PC-9 (cell line): ENCODE results near the gene CHST12. TPM values are rescaled to one million over a fixed set of nuclear protein-coding genes. Genes with fewer than 3 reads are reported as not detected.

Source experiments
- BruUV-seq: library from RNA; stranded (reverse); fragments of 400-500 nt; replicated peaks from 2 replicates; lab custom pipeline; 2021; lab: Mats Ljungman, UMichigan
- CTCF ChIA-PET: fragments of 300-600 bp; sonication (Branson Sonifier 250); formaldehyde crosslinking; loops from one replicate; lab custom pipeline; 2022; ENCODE audit warnings: antibody characterized with exemption; lab: Charles Lee
- POLR2A ChIA-PET: fragments of 300-600 bp; sonication (Branson Sonifier 250); formaldehyde crosslinking; loops from one replicate; lab custom pipeline; 2022; ENCODE audit warnings: antibody characterized with exemption; ENCODE audit not compliant: unreplicated experiment; lab: Charles Lee
- DNase-seq, 2 experiments: peaks; one replicate each; pipeline versions ENCODE4 v3.0.0 to v3.0.0-alpha.2; 2015 to 2022; ENCODE audit warnings: mixed read lengths in 1 of 2
- H2AFZ ChIP-seq: fragments of 200-600 bp; sonication (generic); 2 replicates; pipeline ENCODE4 v1.8.1; 2017; ENCODE audit warnings: antibody characterized with exemption
- H3F3A ChIP-seq: fragments of 200-600 bp; sonication (generic); 2 replicates; pipeline ENCODE4 v1.8.1; 2017; ENCODE audit warnings: antibody characterized with exemption, mild to moderate bottlenecking, low read depth; ENCODE audit not compliant: insufficient read depth
- H3K27ac ChIP-seq: fragments of 200-600 bp; sonication (generic); 2 replicates; pipeline ENCODE4 v1.6.1; 2016; ENCODE audit warnings: mixed run types
- H3K27me3 ChIP-seq: fragments of 200-600 bp; sonication (generic); 2 replicates; pipeline ENCODE4 v1.6.1; 2016; ENCODE audit warnings: low read depth, mixed run types; ENCODE audit not compliant: insufficient read depth
- H3K36me3 ChIP-seq: fragments of 200-600 bp; sonication (generic); 2 replicates; pipeline ENCODE4 v1.6.1; 2016; ENCODE audit warnings: low read depth, mixed run types
- H3K4me1 ChIP-seq: fragments of 200-600 bp; sonication (generic); replicated peaks from 2 replicates; pipeline ENCODE4 v1.6.1; 2016; ENCODE audit warnings: mixed run types; ENCODE audit not compliant: insufficient read depth
- H3K4me2 ChIP-seq: fragments of 200-600 bp; sonication (generic); 2 replicates; pipeline ENCODE4 v1.6.1; 2017; ENCODE audit warnings: mixed run types
- H3K4me3 ChIP-seq: fragments of 200-600 bp; sonication (generic); 2 replicates; pipeline ENCODE4 v1.6.1; 2016; ENCODE audit warnings: mixed run types
- H3K79me2 ChIP-seq: fragments of 200-600 bp; sonication (generic); 2 replicates; pipeline ENCODE4 v1.6.1; 2017; ENCODE audit warnings: low read depth, mixed run types
- H3K9me2 ChIP-seq: fragments of 200-600 bp; sonication (generic); 2 replicates; pipeline ENCODE4 v1.8.1; 2017; ENCODE audit warnings: mild to moderate bottlenecking; ENCODE audit not compliant: insufficient read depth
- H3K9me3 ChIP-seq: fragments of 200-600 bp; sonication (generic); 2 replicates; pipeline ENCODE4 v1.8.1; 2016; ENCODE audit warnings: low read depth; ENCODE audit not compliant: insufficient read depth
- H4K20me1 ChIP-seq: fragments of 200-600 bp; sonication (generic); 2 replicates; pipeline ENCODE4 v1.8.1; 2017; ENCODE audit not compliant: insufficient read depth
- CTCF ChIP-seq: fragments of 200-600 bp; sonication (generic); conservative IDR thresholded peaks from 2 replicates; pipeline ENCODE4 v1.6.1; 2017; ENCODE audit warnings: mixed run types, antibody characterized with exemption, mild to moderate bottlenecking, moderate library complexity
- EZH2 ChIP-seq: fragments of 200-600 bp; sonication (generic); IDR thresholded peaks from 2 replicates; pipeline ENCODE4 v1.8.0; 2017; ENCODE audit warnings: antibody characterized with exemption, low read depth
- intact Hi-C: fragments of 100-400 bp; cut with micrococcal nuclease; formaldehyde crosslinking; loops from one replicate; pipeline ENCODE4 v1.10.0; 2022; ENCODE audit not compliant: unreplicated experiment
- total RNA-seq: library from RNA; stranded (reverse); gene quantifications from 2 replicates; pipeline ENCODE4 v1.2.3, GENCODE V29; 2021

CHST12 gene
- total RNA-seq, 1 experiment from 2014 or later, result 25.9 TPM

GRCh38 chr7:2443491-2443890, 40.1 kb downstream of the CHST12 start:
- Histone ChIP-seq H3K9me2 (no peaks in the 10 kb centered on the region), H3K36me3 (no peaks in the 10 kb centered on the region), H3K79me2 (no peaks in the 10 kb centered on the region; the same call in 1 of the 2 replicates), H3K4me2 (no peak overlapping the region), H3K4me1 (peaks cover 36% of the 10 kb centered on the region), H3K27ac (no peak overlapping the region), H2AFZ (no peak overlapping the region), H3K4me3 (no peak overlapping the region), H3K27me3 (no peaks in the 10 kb centered on the region), H3F3A (peaks cover 31% of the 10 kb centered on the region), H4K20me1 (no peaks in the 10 kb centered on the region), H3K9me3 (no peaks in the 10 kb centered on the region)
- BruUV-seq, result no TSS peak
- TF ChIP-seq CTCF (no peak), EZH2 (no peak)
- CTCF ChIA-PET, result no interaction called here
- POLR2A ChIA-PET, result interaction anchor here (0.6 kb wide), 1 partner anchor 70 kb away, joined by 10 read pairs; no protein-coding TSS in a partner anchor
- intact Hi-C loops, result no loop called here
- no peak for DNase-seq

GRCh38 chr7:2444476-2444875, 41.1 kb downstream of the CHST12 start:
- CTCF ChIA-PET, result no interaction called here
- TF ChIP-seq EZH2, result no peak
- no peak for TF ChIP-seq CTCF

GRCh38 chr7:2445047-2445446, 41.6 kb downstream of the CHST12 start:
- Histone ChIP-seq H3K9me3 (no peaks in the 10 kb centered on the region), H3K4me1 (peaks cover 21% of the 10 kb centered on the region), H3K27me3 (no peaks in the 10 kb centered on the region), H3K4me3 (no peak overlapping the region), H3K9me2 (no peaks in the 10 kb centered on the region), H3F3A (peaks cover 39% of the 10 kb centered on the region), H3K4me2 (no peak overlapping the region), H3K27ac (no peak overlapping the region), H2AFZ (no peak overlapping the region), H3K79me2 (no peaks in the 10 kb centered on the region; the same call in 1 of the 2 replicates), H3K36me3 (no peaks in the 10 kb centered on the region), H4K20me1 (no peaks in the 10 kb centered on the region)
- CTCF ChIA-PET, result no interaction called here
- no peak for DNase-seq
- POLR2A ChIA-PET, result no interaction called here
- TF ChIP-seq EZH2 (no peak), CTCF (no peak)
- no TSS peak for BruUV-seq
- intact Hi-C loops, result no loop called here

More at GRCh38 chr7:2444476-2444875, 41.1 kb downstream of the CHST12 start:
- no peak overlapping the region for H2AFZ ChIP-seq
- no peaks in the 10 kb centered on the region for H3K27me3 ChIP-seq
- no peaks in the 10 kb centered on the region for H3K9me3 ChIP-seq
- no peak overlapping the region for H3K4me2 ChIP-seq
- DNase-seq, result no peak
- no TSS peak for BruUV-seq
- H3K36me3 ChIP-seq, result no peaks in the 10 kb centered on the region
- H3K27ac ChIP-seq, result no peak overlapping the region
- intact Hi-C loops, result no loop called here
- H3K4me1 ChIP-seq, result peaks cover 27% of the 10 kb centered on the region
- H3K9me2 ChIP-seq, result no peaks in the 10 kb centered on the region
- H4K20me1 ChIP-seq, result no peaks in the 10 kb centered on the region
- peaks cover 41% of the 10 kb centered on the region for H3F3A ChIP-seq
- H3K79me2 ChIP-seq, result no peaks in the 10 kb centered on the region; the same call in 1 of the 2 replicates
- POLR2A ChIA-PET, result no interaction called here
- H3K4me3 ChIP-seq, result no peak overlapping the region
